Nephron progenitor cell (in vitro differentiated cells): ENCODE data around the gene BPIFB6.

Experiments
- DNase-seq: peaks from one replicate; pipeline ENCODE4 v3.0.0; 2021
- H3K27ac Mint-ChIP-seq: 2 replicates; pipeline ENCODE4 v1.8.0; 2021; ENCODE audit warnings: mild to moderate bottlenecking, moderate library complexity, mixed read lengths
- H3K27me3 Mint-ChIP-seq: 2 replicates; pipeline ENCODE4 v1.8.0; 2021; ENCODE audit warnings: mild to moderate bottlenecking, low read depth, mixed read lengths; ENCODE audit not compliant: poor library complexity
- H3K36me3 Mint-ChIP-seq: 2 replicates; pipeline ENCODE4 v1.8.0; 2021; ENCODE audit warnings: low read depth, mixed read lengths
- H3K4me1 Mint-ChIP-seq: 2 replicates; pipeline ENCODE4 v1.8.0; 2021; ENCODE audit warnings: mixed read lengths
- H3K4me3 Mint-ChIP-seq: 2 replicates; pipeline ENCODE4 v1.8.0; 2021; ENCODE audit warnings: mild to moderate bottlenecking, moderate library complexity, mixed read lengths
- H3K9me3 Mint-ChIP-seq: 2 replicates; pipeline ENCODE4 v1.8.0; 2021; ENCODE audit warnings: mild to moderate bottlenecking, moderate library complexity, mixed read lengths
- CTCF ChIP-seq: fragments of 200-600 bp; sonication (generic); IDR thresholded peaks from 2 replicates; pipeline ENCODE4 v1.5.0; 2021; ENCODE audit warnings: antibody characterized with exemption

Gene BPIFB6

GRCh38 chr20:33031531-33031930 lies at the start of gene BPIFB6:
Gene BPIFB6 (plus strand): TSS chr20:33031648. CDS start chr20:33031648, 0 bp downstream.
- no peak for TF ChIP-seq CTCF
- Mint-ChIP-seq H3K36me3 (no peaks in the 10 kb centered on the region), H3K9me3 (no peaks in the 10 kb centered on the region), H3K27ac (peak within 1 kb of the TSS; percentile 13), H3K4me1 (no peaks in the 10 kb centered on the region), H3K4me3 (no peak within 1 kb of the TSS), H3K27me3 (peaks cover 19% of the 10 kb centered on the region)
- DNase-seq: no peak

- TF ChIP-seq CTCF: no peak
- no peaks in the 10 kb centered on the region for H3K9me3 Mint-ChIP-seq
- H3K4me1 Mint-ChIP-seq: peaks cover 14% of the 10 kb centered on the region
- DNase-seq: no peak
- no peak overlapping the region for H3K27ac Mint-ChIP-seq
- no peaks in the 10 kb centered on the region for H3K27me3 Mint-ChIP-seq
- H3K36me3 Mint-ChIP-seq: no peaks in the 10 kb centered on the region
- H3K4me3 Mint-ChIP-seq: no peak overlapping the region
These were observed 48.6 kb upstream of the BPIFB6 start for GRCh38 chr20:32982617-32983458.

GRCh38 chr20:32983459-32984112 lies 47.9 kb upstream of the BPIFB6 start:
- H3K27me3 Mint-ChIP-seq: no peaks in the 10 kb centered on the region
- no peak overlapping the region for H3K27ac Mint-ChIP-seq
- no peak for DNase-seq
- TF ChIP-seq CTCF: no peak
- no peaks in the 10 kb centered on the region for H3K36me3 Mint-ChIP-seq
- peaks cover 14% of the 10 kb centered on the region for H3K4me1 Mint-ChIP-seq
- no peak overlapping the region for H3K4me3 Mint-ChIP-seq
- H3K9me3 Mint-ChIP-seq: no peaks in the 10 kb centered on the region

- no peaks in the 10 kb centered on the region for H3K9me3 Mint-ChIP-seq
- DNase-seq: peak; percentile 28
- H3K36me3 Mint-ChIP-seq: no peaks in the 10 kb centered on the region
- no peak for TF ChIP-seq CTCF
- H3K27ac Mint-ChIP-seq: no peak overlapping the region
- no peak overlapping the region for H3K4me3 Mint-ChIP-seq
- H3K27me3 Mint-ChIP-seq: no peaks in the 10 kb centered on the region
- H3K4me1 Mint-ChIP-seq: peaks cover 14% of the 10 kb centered on the region
These were observed 47.3 kb upstream of the BPIFB6 start for GRCh38 chr20:32984196-32984595.

GRCh38 chr20:32984631-32985354 lies 46.7 kb upstream of the BPIFB6 start:
- Mint-ChIP-seq H3K4me3 (no peak overlapping the region), H3K4me1 (peaks cover 14% of the 10 kb centered on the region), H3K36me3 (no peaks in the 10 kb centered on the region), H3K27me3 (no peaks in the 10 kb centered on the region), H3K27ac (no peak overlapping the region), H3K9me3 (no peaks in the 10 kb centered on the region)
- no peak for DNase-seq
- TF ChIP-seq CTCF: no peak
